ENCODE results near the gene ANXA9. TPM values are rescaled to one million over a fixed set of nuclear protein-coding genes. Genes with fewer than 3 reads are reported as not detected.

ANXA9 gene
- total RNA-seq, 1 donor from 2014 or later, result 0.26 TPM

DNA sequence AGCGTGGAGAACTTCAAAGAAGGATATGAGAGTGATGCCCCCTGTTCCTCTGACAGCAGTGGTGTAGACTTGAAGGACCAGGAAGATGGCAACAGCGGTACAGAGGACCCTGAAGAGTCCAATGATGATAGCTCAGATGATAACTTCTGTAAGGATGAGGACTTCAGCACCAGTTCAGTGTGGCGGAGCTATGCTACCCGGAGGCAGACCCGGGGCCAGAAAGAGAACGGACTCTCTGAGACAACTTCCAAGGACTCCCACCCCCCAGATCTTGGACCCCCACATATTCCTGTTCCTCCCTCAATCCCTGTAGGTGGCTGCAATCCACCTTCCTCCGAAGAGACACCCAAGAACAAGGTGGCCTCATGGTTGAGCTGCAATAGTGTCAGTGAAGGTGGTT is 21.4 kb upstream of the ANXA9 start:
- DNase-seq (ENCODE audit: low read depth), result no peak
- peaks cover 13% of the 10 kb centered on the region for H3K36me3 ChIP-seq (ENCODE audit: control insufficient read depth, insufficient read depth, low read length)
- H3K4me3 ChIP-seq (ENCODE audit: low read depth, low read length), result no peak overlapping the region
- TF ChIP-seq, protein P1, sequence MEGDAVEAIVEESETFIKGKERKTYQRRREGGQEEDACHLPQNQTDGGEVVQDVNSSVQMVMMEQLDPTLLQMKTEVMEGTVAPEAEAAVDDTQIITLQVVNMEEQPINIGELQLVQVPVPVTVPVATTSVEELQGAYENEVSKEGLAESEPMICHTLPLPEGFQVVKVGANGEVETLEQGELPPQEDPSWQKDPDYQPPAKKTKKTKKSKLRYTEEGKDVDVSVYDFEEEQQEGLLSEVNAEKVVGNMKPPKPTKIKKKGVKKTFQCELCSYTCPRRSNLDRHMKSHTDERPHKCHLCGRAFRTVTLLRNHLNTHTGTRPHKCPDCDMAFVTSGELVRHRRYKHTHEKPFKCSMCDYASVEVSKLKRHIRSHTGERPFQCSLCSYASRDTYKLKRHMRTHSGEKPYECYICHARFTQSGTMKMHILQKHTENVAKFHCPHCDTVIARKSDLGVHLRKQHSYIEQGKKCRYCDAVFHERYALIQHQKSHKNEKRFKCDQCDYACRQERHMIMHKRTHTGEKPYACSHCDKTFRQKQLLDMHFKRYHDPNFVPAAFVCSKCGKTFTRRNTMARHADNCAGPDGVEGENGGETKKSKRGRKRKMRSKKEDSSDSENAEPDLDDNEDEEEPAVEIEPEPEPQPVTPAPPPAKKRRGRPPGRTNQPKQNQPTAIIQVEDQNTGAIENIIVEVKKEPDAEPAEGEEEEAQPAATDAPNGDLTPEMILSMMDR (IDR thresholded peaks at IDR 0.05; ENCODE audit: insufficient read depth, low read length, severe bottlenecking), result no peak
- H3K27me3 ChIP-seq (ENCODE audit: control insufficient read depth, insufficient read depth, low read length), result no peaks in the 10 kb centered on the region
- no peak for FAIRE-seq

GRCh38 chr1:150961756-150962155 is 20.3 kb upstream of the ANXA9 start:
- no peak for FAIRE-seq
- no peak overlapping the region for H3K4me3 ChIP-seq (ENCODE audit: low read depth, low read length)
- TF ChIP-seq, protein P1 (IDR thresholded peaks at IDR 0.05; ENCODE audit: insufficient read depth, low read length, severe bottlenecking), result no peak
- no peaks in the 10 kb centered on the region for H3K27me3 ChIP-seq (ENCODE audit: control insufficient read depth, insufficient read depth, low read length)
- peaks cover 22% of the 10 kb centered on the region for H3K36me3 ChIP-seq (ENCODE audit: control insufficient read depth, insufficient read depth, low read length)
- no peak for DNase-seq (ENCODE audit: low read depth)

DNA sequence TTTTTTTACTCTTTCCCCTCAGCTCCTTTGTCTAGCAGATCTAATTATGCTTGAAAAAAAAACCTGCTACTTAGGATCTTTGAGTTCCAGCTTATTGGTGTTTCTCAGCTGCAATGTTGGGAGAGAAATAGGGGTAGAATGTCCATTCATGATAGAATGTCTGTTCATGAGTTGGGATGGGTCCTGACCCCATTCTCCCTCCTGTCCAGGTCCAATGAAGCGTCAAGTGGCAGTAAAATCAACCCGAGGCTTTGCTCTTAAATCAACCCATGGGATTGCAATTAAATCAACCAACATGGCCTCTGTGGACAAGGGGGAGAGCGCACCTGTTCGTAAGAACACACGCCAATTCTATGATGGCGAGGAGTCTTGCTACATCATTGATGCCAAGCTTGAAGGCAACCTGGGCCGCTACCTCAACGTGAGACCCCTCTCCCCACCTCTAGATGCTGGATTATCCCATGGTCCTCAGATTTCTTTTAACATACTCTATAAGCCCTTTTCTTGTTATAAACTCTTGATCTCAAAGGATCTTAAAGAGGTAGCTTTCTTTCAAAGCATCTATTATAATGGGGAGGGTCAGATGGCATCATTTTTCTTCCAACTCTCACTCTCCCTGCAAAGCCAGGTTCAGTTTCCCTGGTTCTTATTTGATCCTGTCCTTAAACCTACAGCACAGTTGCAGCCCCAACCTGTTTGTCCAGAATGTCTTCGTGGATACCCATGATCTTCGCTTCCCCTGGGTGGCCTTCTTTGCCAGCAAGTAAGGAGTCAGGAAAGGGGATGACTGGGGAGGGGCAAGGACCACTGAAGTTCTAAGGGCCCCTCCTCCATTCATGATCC is 18.6 kb upstream of the ANXA9 start:
- FAIRE-seq (no peak), DNase-seq (ENCODE audit: low read depth) (no peak)
- Histone ChIP-seq H3K27me3 (ENCODE audit: control insufficient read depth, insufficient read depth, low read length) (no peaks in the 10 kb centered on the region), H3K4me3 (ENCODE audit: low read depth, low read length) (no peak overlapping the region), H3K36me3 (ENCODE audit: control insufficient read depth, insufficient read depth, low read length) (peaks cover 36% of the 10 kb centered on the region)
- TF ChIP-seq, protein P1 (IDR thresholded peaks at IDR 0.05; ENCODE audit: insufficient read depth, low read length, severe bottlenecking), result no peak

DNA sequence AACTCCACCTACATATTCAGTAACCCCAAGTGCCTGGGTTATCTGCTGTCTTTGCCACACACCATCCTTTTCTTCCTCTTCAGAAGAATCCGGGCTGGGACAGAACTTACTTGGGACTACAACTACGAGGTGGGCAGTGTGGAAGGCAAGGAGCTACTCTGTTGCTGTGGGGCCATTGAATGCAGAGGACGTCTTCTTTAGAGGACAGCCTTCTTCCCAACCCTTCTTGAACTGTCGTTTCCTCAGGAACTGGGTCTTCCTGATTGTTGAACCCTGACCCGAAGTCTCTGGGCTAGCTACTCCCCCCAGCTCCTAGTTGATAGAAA is 18.0 kb upstream of the ANXA9 start:
- DNase-seq (ENCODE audit: low read depth), result no peak
- Histone ChIP-seq H3K27me3 (ENCODE audit: control insufficient read depth, insufficient read depth, low read length) (no peaks in the 10 kb centered on the region), H3K36me3 (ENCODE audit: control insufficient read depth, insufficient read depth, low read length) (peaks cover 39% of the 10 kb centered on the region), H3K4me3 (ENCODE audit: low read depth, low read length) (no peak overlapping the region)
- no peak for FAIRE-seq
- TF ChIP-seq, protein P1 (IDR thresholded peaks at IDR 0.05; ENCODE audit: insufficient read depth, low read length, severe bottlenecking), result no peak

DNA sequence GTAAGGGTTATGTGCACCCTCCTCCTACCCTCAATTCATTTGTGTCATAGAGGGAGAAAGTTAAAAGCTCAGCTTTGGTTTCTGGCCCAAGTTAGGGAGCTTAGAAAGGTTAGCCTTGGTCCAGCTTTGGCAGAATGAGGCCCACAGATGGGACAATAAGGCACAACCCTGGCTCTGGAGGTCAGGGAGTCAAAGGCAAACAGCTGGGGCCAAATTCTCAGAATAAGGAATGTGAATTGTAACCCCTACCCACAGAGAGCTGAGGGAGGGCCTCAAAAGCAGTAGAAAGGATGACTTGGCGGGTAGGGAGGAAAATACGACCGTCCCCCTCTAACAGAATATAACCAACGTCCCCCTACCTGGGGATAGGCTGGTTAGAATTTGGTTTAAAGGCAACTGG is 16.5 kb upstream of the ANXA9 start:
- DNase-seq (ENCODE audit: low read depth), result no peak
- Histone ChIP-seq H3K4me3 (ENCODE audit: low read depth, low read length) (no peak overlapping the region), H3K27me3 (ENCODE audit: control insufficient read depth, insufficient read depth, low read length) (no peaks in the 10 kb centered on the region), H3K36me3 (ENCODE audit: control insufficient read depth, insufficient read depth, low read length) (peaks cover 37% of the 10 kb centered on the region)
- TF ChIP-seq, protein P1 (IDR thresholded peaks at IDR 0.05; ENCODE audit: insufficient read depth, low read length, severe bottlenecking), result no peak
- no peak for FAIRE-seq

DNA sequence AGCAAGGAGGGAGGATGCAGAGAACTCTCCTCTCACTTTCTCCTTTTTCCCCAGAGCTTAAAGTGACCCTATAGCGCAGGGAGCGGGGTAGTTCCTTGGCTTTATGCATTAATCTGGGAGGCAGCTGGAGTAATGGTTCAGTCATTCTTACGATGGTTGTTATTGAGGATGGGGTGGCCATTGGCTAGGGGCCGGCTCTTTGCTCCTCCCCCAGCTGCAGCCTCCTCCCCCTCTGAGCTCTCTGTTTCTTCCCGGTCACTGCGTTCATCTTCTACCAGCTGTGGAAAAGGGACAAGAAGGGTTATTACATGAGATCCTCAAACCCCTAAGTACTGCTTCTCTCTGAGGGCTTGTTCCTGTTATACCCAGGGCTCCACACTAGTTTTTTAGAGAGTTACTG is 16.1 kb upstream of the ANXA9 start:
- H3K27me3 ChIP-seq (ENCODE audit: control insufficient read depth, insufficient read depth, low read length), result no peaks in the 10 kb centered on the region
- H3K36me3 ChIP-seq (ENCODE audit: control insufficient read depth, insufficient read depth, low read length), result peaks cover 36% of the 10 kb centered on the region
- FAIRE-seq (no peak), DNase-seq (ENCODE audit: low read depth) (no peak)
- TF ChIP-seq, protein P1 (IDR thresholded peaks at IDR 0.05; ENCODE audit: insufficient read depth, low read length, severe bottlenecking), result no peak
- no peak overlapping the region for H3K4me3 ChIP-seq (ENCODE audit: low read depth, low read length)
